Liver (tissue), 9 donors: ENCODE data around the gene LRRC7. TPM values are rescaled to one million over a fixed set of nuclear protein-coding genes. Genes with fewer than 3 reads are reported as not detected.
"Not testable (repeated sequence)": the region's sequence is repeated elsewhere in the genome, so short reads cannot be mapped to it uniquely, and the experiment has no call there.

Experiments
- DNase-seq: peaks from one replicate; pipeline ENCODE4 v3.0.0-alpha.2; 2017; ENCODE audit warnings: low spot score
- H3K27ac ChIP-seq, 2 donors: one replicate each; pipeline ENCODE4 v1.7.0; 2013; ENCODE audit warnings: inconsistent platforms in 2 of 2, low read length in 2 of 2, control low read depth in 1 of 2, low read depth in 1 of 2, mild to moderate bottlenecking in 1 of 2
- H3K27me3 ChIP-seq, 4 donors: one replicate each; pipeline versions ENCODE4 v1.6.1 to v1.7.0; 2013; ENCODE audit warnings: low read length in 3 of 4, inconsistent platforms in 1 of 4, mild to moderate bottlenecking in 1 of 4, moderate library complexity in 1 of 4; ENCODE audit not compliant: control insufficient read depth in 4 of 4, insufficient read depth in 4 of 4
- H3K36me3 ChIP-seq, 4 donors: one replicate each; pipeline versions ENCODE4 v1.6.1 to v1.7.0; 2013; ENCODE audit warnings: low read length in 3 of 4, mild to moderate bottlenecking in 3 of 4, low read depth in 1 of 4, moderate library complexity in 1 of 4; ENCODE audit not compliant: control insufficient read depth in 4 of 4, insufficient read depth in 3 of 4
- H3K4me1 ChIP-seq, 4 donors: one replicate each; pipeline versions ENCODE4 v1.6.1 to v1.7.0; 2013; ENCODE audit warnings: low read length in 3 of 4, mild to moderate bottlenecking in 3 of 4, moderate library complexity in 1 of 4; ENCODE audit not compliant: control insufficient read depth in 4 of 4, insufficient read depth in 4 of 4
- H3K4me3 ChIP-seq, 3 donors: one replicate each; pipeline versions ENCODE4 v1.6.1 to v1.7.0; 2013; ENCODE audit warnings: low read length in 3 of 3, control low read depth in 1 of 3, low read depth in 1 of 3, mild to moderate bottlenecking in 1 of 3
- H3K9ac ChIP-seq, 2 donors: one replicate each; pipeline ENCODE4 v1.7.0; 2013; ENCODE audit warnings: low read length in 2 of 2, mild to moderate bottlenecking in 2 of 2, moderate library complexity in 2 of 2, control low read depth in 1 of 2, low read depth in 1 of 2
- H3K9me3 ChIP-seq, 4 donors: one replicate each; pipeline versions ENCODE4 v1.6.1 to v1.7.0; 2013; ENCODE audit warnings: low read length in 3 of 4; ENCODE audit not compliant: control insufficient read depth in 4 of 4
- ATF3 ChIP-seq: IDR thresholded peaks from 2 replicates; pipeline ENCODE4 v1.6.1; 2016; ENCODE audit warnings: antibody characterized with exemption
- EGR1 ChIP-seq, 2 donors: IDR thresholded peaks; 2 replicates each; pipeline ENCODE4 v1.6.1; 2016 to 2018; ENCODE audit warnings: antibody characterized with exemption in 2 of 2, low read depth in 2 of 2
- FOXA1 ChIP-seq: IDR thresholded peaks from 2 replicates; pipeline ENCODE4 v1.6.1; 2016; ENCODE audit warnings: antibody characterized with exemption
- FOXA2 ChIP-seq: IDR thresholded peaks from 2 replicates; pipeline ENCODE4 v1.6.1; 2016; ENCODE audit warnings: antibody characterized with exemption
- HNF4G ChIP-seq: IDR thresholded peaks from 2 replicates; pipeline ENCODE4 v1.6.1; 2016; ENCODE audit warnings: antibody characterized with exemption
- JUND ChIP-seq, 2 donors: IDR thresholded peaks; 2 replicates each; pipeline ENCODE4 v1.6.1; 2016; ENCODE audit warnings: antibody characterized with exemption in 2 of 2
- NR2F2 ChIP-seq: IDR thresholded peaks from 2 replicates; pipeline ENCODE4 v1.6.1; 2016; ENCODE audit warnings: antibody characterized with exemption
- RXRA ChIP-seq, 2 donors: IDR thresholded peaks; 2 replicates each; pipeline ENCODE4 v1.6.1; 2017 to 2018; ENCODE audit warnings: antibody characterized with exemption in 2 of 2, mild to moderate bottlenecking in 1 of 2
- SP1 ChIP-seq: IDR thresholded peaks from 2 replicates; pipeline ENCODE4 v1.6.1; 2018; ENCODE audit warnings: antibody characterized with exemption, mild to moderate bottlenecking
- YY1 ChIP-seq: IDR thresholded peaks from 2 replicates; pipeline ENCODE4 v1.6.1; 2016; ENCODE audit warnings: antibody characterized with exemption, mild to moderate bottlenecking
- WGBS: extraction: QIAGEN DNeasy Blood & Tissue Kit; methylation state at CpG from one replicate; pipeline ENCODE4 v1.1.7; 2013; 5-methylcytosine and 5-hydroxymethylcytosine counted together
- polyA plus RNA-seq, 2 donors: library from polyadenylated mRNA; stranded (reverse) in 1 of 2; unstranded in 1 of 2; fragments of 200-250 nt in 1 of 2; fragments of >200 nt in 1 of 2; fragmentation: Nextera tagmentation in 1 of 2; extraction: Ambion mirVana in 1 of 2; gene quantifications; one replicate each; pipeline versions ENCODE4 v1.2.1 to v1.2.3, GENCODE V29; 2013 to 2015
- total RNA-seq, 2 donors: library from RNA; depleted of rRNA; stranded (reverse); fragments of >200 nt; gene quantifications; one replicate each; pipeline ENCODE4 v1.2.3, GENCODE V29; 2014
- TF ChIP-seq, protein P1 (sequence below): IDR thresholded peaks from 2 replicates; pipeline ENCODE4 v1.6.1; 2016; ENCODE audit warnings: antibody characterized with exemption
- TF ChIP-seq, protein P2 (sequence below): fragments of 150-350 bp; IDR thresholded peaks from 2 replicates; pipeline ENCODE4 v1.5.1; 2017; ENCODE audit warnings: improper control_type of control experiment, low read depth, low read length; ENCODE audit not compliant: missing input control
- TF ChIP-seq, protein P3 (sequence below): IDR thresholded peaks from 2 replicates; pipeline ENCODE4 v1.6.1; 2016; ENCODE audit warnings: antibody characterized with exemption, mild to moderate bottlenecking
- TF ChIP-seq, protein P4 (sequence below): IDR thresholded peaks from 2 replicates; pipeline ENCODE4 v1.6.1; 2016; ENCODE audit warnings: antibody characterized with exemption
- donor health status: healthy.
- donor health status: healthy.
- donor health status: healthy.
- donor health status: healthy.
- donor health status: healthy.

Gene LRRC7
- total and polyA plus RNA-seq, 4 donors = 0.08 to 1.1 (median 0.67) TPM

DNA sequence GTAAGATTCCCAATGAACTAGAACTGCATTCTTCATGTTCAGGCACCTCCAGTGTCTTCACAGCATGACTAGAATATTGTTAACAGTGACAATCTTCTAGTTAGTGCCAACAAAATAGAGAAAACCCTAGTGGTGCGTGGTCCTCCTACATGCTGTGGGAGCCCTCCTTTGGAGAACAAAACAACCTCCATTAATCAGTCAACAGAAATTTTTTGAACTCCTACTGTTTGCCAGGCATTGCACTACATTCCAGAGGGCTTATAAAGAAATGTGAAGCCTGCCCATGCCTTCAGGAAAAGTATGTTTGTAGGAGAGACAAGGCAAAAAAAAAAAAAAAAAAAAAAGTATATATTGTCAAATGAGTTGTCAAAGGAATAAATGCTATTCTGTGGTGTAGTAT, 385.0 kb downstream of the LRRC7 start:
- Histone ChIP-seq H3K27me3 (no peaks in the 10 kb centered on the region), H3K9me3 (no peaks in the 10 kb centered on the region), H3K36me3 (no peaks in the 10 kb centered on the region), H3K4me3 (no peak overlapping the region), H3K27ac (no peak overlapping the region), H3K9ac (no peak overlapping the region), H3K4me1 (no peaks in the 10 kb centered on the region)
- WGBS = 81% methylated on average over 1 of the region's 1 CpG
- TF ChIP-seq, protein P1, sequence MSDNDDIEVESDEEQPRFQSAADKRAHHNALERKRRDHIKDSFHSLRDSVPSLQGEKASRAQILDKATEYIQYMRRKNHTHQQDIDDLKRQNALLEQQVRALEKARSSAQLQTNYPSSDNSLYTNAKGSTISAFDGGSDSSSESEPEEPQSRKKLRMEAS = no peak
- TF ChIP-seq YY1 = no peak
- TF ChIP-seq, protein P2, sequence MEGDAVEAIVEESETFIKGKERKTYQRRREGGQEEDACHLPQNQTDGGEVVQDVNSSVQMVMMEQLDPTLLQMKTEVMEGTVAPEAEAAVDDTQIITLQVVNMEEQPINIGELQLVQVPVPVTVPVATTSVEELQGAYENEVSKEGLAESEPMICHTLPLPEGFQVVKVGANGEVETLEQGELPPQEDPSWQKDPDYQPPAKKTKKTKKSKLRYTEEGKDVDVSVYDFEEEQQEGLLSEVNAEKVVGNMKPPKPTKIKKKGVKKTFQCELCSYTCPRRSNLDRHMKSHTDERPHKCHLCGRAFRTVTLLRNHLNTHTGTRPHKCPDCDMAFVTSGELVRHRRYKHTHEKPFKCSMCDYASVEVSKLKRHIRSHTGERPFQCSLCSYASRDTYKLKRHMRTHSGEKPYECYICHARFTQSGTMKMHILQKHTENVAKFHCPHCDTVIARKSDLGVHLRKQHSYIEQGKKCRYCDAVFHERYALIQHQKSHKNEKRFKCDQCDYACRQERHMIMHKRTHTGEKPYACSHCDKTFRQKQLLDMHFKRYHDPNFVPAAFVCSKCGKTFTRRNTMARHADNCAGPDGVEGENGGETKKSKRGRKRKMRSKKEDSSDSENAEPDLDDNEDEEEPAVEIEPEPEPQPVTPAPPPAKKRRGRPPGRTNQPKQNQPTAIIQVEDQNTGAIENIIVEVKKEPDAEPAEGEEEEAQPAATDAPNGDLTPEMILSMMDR = no peak
- no peak for TF ChIP-seq ATF3
- TF ChIP-seq FOXA2 = no peak
- TF ChIP-seq, protein P3, sequence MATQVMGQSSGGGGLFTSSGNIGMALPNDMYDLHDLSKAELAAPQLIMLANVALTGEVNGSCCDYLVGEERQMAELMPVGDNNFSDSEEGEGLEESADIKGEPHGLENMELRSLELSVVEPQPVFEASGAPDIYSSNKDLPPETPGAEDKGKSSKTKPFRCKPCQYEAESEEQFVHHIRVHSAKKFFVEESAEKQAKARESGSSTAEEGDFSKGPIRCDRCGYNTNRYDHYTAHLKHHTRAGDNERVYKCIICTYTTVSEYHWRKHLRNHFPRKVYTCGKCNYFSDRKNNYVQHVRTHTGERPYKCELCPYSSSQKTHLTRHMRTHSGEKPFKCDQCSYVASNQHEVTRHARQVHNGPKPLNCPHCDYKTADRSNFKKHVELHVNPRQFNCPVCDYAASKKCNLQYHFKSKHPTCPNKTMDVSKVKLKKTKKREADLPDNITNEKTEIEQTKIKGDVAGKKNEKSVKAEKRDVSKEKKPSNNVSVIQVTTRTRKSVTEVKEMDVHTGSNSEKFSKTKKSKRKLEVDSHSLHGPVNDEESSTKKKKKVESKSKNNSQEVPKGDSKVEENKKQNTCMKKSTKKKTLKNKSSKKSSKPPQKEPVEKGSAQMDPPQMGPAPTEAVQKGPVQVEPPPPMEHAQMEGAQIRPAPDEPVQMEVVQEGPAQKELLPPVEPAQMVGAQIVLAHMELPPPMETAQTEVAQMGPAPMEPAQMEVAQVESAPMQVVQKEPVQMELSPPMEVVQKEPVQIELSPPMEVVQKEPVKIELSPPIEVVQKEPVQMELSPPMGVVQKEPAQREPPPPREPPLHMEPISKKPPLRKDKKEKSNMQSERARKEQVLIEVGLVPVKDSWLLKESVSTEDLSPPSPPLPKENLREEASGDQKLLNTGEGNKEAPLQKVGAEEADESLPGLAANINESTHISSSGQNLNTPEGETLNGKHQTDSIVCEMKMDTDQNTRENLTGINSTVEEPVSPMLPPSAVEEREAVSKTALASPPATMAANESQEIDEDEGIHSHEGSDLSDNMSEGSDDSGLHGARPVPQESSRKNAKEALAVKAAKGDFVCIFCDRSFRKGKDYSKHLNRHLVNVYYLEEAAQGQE = no peak
- no peak for TF ChIP-seq HNF4G
- no peak for TF ChIP-seq FOXA1
- no peak for TF ChIP-seq NR2F2
- DNase-seq = no peak

GRCh38 chr1:69962452-69962851, 394.7 kb downstream of the LRRC7 start:
- H3K27me3 ChIP-seq, H3K36me3 ChIP-seq, H3K9ac ChIP-seq, H3K27ac ChIP-seq, H3K4me1 ChIP-seq, H3K9me3 ChIP-seq, H3K4me3 ChIP-seq, DNase-seq: not testable (repeated sequence)
- WGBS = 77% methylated on average over 2 of the region's 2 CpGs

- WGBS = 85% methylated on average over 3 of the region's 3 CpGs
- no peak overlapping the region for H3K9ac ChIP-seq
- TF ChIP-seq EGR1 (IDR thresholded peaks at IDR 0.05; ENCODE audit: low read depth in 2 of 2) (no peak), RXRA (IDR thresholded peaks at IDR 0.05) (no peak), JUND (IDR thresholded peaks at IDR 0.05) (no peak), ATF3 (no peak), HNF4G (no peak), YY1 (no peak), SP1 (no peak)
- TF ChIP-seq, protein P1 = no peak
- TF ChIP-seq, protein P2 = no peak
- TF ChIP-seq, protein P4, sequence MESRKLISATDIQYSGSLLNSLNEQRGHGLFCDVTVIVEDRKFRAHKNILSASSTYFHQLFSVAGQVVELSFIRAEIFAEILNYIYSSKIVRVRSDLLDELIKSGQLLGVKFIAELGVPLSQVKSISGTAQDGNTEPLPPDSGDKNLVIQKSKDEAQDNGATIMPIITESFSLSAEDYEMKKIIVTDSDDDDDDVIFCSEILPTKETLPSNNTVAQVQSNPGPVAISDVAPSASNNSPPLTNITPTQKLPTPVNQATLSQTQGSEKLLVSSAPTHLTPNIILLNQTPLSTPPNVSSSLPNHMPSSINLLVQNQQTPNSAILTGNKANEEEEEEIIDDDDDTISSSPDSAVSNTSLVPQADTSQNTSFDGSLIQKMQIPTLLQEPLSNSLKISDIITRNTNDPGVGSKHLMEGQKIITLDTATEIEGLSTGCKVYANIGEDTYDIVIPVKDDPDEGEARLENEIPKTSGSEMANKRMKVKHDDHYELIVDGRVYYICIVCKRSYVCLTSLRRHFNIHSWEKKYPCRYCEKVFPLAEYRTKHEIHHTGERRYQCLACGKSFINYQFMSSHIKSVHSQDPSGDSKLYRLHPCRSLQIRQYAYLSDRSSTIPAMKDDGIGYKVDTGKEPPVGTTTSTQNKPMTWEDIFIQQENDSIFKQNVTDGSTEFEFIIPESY = no peak
These were observed 399.6 kb downstream of the LRRC7 start for GRCh38 chr1:69967245-69967766.

More at GRCh38 chr1:69967245-69967766, 399.6 kb downstream of the LRRC7 start:
- H3K4me3 ChIP-seq = no peak overlapping the region
- DNase-seq = no peak
- no peaks in the 10 kb centered on the region for H3K27me3 ChIP-seq
- peaks cover 0 to 8% (median 3%) of the 10 kb centered on the region in 4 donors for H3K9me3 ChIP-seq
- no peaks in the 10 kb centered on the region for H3K4me1 ChIP-seq
- H3K36me3 ChIP-seq = no peaks in the 10 kb centered on the region
- H3K27ac ChIP-seq = no peak overlapping the region
